Activated naive CD4-positive, alpha-beta T cell treated with anti-CD3 and anti-CD28 coated beads for 36 hours (primary cell): ENCODE measurements around the gene PITX2. TPM values are rescaled to one million over a fixed set of nuclear protein-coding genes. Genes with fewer than 3 reads are reported as not detected.
"Not testable (repeated sequence)": the region's sequence is repeated elsewhere in the genome, so short reads cannot be mapped to it uniquely, and the experiment has no call there.

ENCODE experiments used
- CTCF ChIA-PET: fragments of 350-600 bp; sonication (Branson Sonifier 250); formaldehyde crosslinking; loops from one replicate; lab custom pipeline; 2021; ENCODE audit warnings: antibody characterized with exemption; lab: Charles Lee
- DNase-seq: peaks from one replicate; pipeline ENCODE4 v3.0.0-alpha.2; 2020
- H3K27ac Mint-ChIP-seq: one replicate; pipeline ENCODE4 v1.8.0; 2021; ENCODE audit warnings: mild to moderate bottlenecking, mixed read lengths
- H3K27me3 Mint-ChIP-seq: one replicate; pipeline ENCODE4 v1.8.0; 2021; ENCODE audit warnings: low read depth, mixed read lengths
- H3K36me3 Mint-ChIP-seq: one replicate; pipeline ENCODE4 v1.8.0; 2021; ENCODE audit warnings: low read depth, mixed read lengths
- H3K4me1 Mint-ChIP-seq: one replicate; pipeline ENCODE4 v1.8.0; 2021; ENCODE audit warnings: low read depth, mixed read lengths
- H3K4me3 Mint-ChIP-seq: one replicate; pipeline ENCODE4 v1.8.0; 2021; ENCODE audit warnings: mild to moderate bottlenecking, moderate library complexity, mixed read lengths
- H3K9me3 Mint-ChIP-seq: one replicate; pipeline ENCODE4 v1.8.0; 2021; ENCODE audit warnings: mixed read lengths
- intact Hi-C: fragments of 100-400 bp; cut with micrococcal nuclease; formaldehyde crosslinking; loops from one replicate; pipeline ENCODE4 v1.15.1; 2023
- total RNA-seq, 2 experiments: library from RNA; stranded (reverse); gene quantifications; one replicate each; pipeline ENCODE4 v1.2.3, GENCODE V29; 2021

Gene PITX2
- total RNA-seq, 2 experiments from 2014 or later = not detected

DNA sequence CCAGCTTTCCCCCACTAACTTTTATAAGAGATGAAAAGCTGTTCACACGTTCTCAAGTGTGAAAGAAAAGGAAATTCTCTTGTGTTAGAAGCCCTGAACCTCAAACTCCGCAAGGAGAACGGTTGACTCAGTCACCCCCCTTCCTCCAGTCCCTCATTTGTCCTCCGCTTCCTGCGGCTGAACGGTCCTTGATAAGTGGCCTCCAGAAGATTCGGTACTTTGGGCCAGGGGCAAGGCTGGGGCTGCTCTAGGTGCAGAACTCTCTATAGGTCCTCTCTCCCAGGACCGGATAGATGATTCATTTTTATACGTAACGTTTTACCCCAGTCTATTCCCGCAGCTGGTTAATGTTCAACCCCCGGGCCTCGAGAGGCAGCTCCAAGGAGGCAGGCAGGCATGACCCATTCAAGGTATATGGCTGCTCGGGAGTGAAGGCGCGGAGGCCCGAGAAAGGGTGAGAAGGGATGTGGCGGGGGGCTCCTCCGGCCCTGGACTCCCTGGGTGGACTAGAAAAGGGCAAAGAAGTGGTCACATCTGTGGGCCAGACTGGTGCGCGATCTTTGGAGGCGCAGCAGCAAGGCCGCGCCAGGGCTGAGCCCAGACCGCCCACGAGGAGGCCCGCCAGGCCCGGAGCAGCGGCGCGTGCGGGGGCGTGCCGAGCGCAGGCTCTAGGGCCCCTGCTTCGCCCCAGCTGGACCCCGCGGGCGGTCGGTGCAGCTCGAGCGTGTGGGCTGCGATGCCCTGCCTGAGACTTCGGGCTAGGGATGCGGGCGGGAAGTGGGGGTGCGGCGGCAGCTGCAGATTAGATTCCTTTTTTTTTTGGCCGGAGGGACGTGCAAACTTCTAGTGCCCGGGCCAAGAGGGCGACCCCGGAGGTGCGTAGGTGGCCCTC is 11.7 kb downstream of the PITX2 start:
- CTCF ChIA-PET = interaction anchor here (0.6 kb wide), 1 partner anchor 1862 kb away, joined by 4 read pairs; no protein-coding TSS in a partner anchor
- H3K27me3 Mint-ChIP-seq = peaks cover 69% of the 10 kb centered on the region
- intact Hi-C loops = no loop called here
- DNase-seq = no peak
- H3K27ac Mint-ChIP-seq = no peak overlapping the region
- H3K4me3 Mint-ChIP-seq = no peak overlapping the region
- no peaks in the 10 kb centered on the region for H3K36me3 Mint-ChIP-seq
- peaks cover 2% of the 10 kb centered on the region for H3K9me3 Mint-ChIP-seq
- H3K4me1 Mint-ChIP-seq = peaks cover 17% of the 10 kb centered on the region

DNA sequence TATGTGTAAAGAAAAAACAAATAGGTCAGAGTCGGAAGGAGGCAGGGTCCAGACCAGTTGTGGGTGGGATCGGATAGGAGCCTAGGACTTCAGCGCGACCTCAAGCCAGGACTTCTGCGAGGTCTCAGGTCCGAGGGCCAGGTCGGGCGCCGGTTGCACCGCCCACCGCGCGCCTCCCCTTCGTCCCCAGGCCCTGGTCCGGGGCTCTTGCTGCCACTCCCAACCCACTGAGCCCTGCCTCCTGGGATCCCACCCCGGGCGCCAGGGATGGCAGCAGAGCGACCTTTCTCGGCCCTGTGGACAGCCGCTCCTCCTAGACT is 12.3 kb downstream of the PITX2 start:
- peaks cover 2% of the 10 kb centered on the region for H3K9me3 Mint-ChIP-seq
- H3K36me3 Mint-ChIP-seq = no peaks in the 10 kb centered on the region
- H3K4me3 Mint-ChIP-seq = no peak overlapping the region
- intact Hi-C loops = no loop called here
- CTCF ChIA-PET = no interaction called here
- DNase-seq = no peak
- peaks cover 12% of the 10 kb centered on the region for H3K4me1 Mint-ChIP-seq
- H3K27ac Mint-ChIP-seq = no peak overlapping the region
- peaks cover 63% of the 10 kb centered on the region for H3K27me3 Mint-ChIP-seq

DNA sequence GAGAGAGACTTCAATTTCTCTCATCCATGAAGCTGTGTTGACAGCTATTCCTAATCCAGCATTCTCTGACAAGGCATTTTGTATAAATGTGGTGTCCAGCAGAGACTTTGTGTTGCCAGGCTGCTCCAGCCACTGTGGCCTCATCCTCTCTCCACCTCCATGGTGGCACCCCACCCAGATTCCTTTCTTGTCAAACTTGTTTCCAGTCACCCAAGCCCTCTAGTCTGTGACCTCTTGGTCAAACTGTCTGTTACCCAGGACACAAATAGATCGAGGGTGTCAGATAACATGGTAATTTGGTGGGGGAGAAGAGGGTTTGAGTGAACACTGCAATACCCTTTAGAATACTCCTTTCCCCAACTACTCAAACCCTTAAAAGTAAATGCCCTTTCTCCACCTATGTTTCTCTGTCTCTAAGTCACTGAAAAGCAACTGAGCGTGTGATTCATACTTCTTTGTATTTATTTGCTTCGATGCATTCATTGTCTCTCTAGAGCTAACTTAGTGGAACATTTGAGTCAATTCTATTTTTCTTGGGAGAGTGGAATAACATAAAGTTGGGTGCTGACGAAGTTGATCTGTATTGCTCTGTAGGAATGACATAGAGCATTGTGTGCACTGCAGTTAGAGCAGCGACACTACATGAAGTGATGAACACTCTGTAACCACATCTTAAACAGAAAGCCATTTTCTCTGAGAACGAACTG is 13.7 kb downstream of the PITX2 start:
- no peaks in the 10 kb centered on the region for H3K36me3 Mint-ChIP-seq
- no peaks in the 10 kb centered on the region for H3K9me3 Mint-ChIP-seq
- CTCF ChIA-PET = no interaction called here
- H3K4me1 Mint-ChIP-seq = peaks cover 8% of the 10 kb centered on the region
- H3K4me3 Mint-ChIP-seq = no peak overlapping the region
- no peak for DNase-seq
- peaks cover 54% of the 10 kb centered on the region for H3K27me3 Mint-ChIP-seq
- H3K27ac Mint-ChIP-seq = no peak overlapping the region
- intact Hi-C loops = no loop called here

DNA sequence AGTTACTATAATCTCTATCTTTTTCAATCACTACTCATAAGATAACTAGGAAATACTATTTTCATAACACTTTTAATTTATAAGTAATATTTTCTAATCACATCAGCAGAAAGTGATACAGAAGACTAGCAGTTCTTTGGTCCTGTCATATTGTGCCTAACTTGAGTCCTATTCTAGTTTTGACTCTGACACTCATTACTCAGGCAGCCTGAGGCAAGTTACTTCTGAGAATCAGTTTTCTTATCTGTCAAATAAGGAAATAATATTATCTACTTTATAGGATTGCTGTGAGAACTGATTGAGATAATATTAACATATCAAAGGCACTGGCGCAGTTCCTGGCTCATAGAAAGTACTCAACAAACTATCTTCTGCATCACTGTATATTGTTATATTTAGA is 17.8 kb downstream of the PITX2 start:
- no peaks in the 10 kb centered on the region for H3K4me1 Mint-ChIP-seq
- DNase-seq = no peak
- peaks cover 36% of the 10 kb centered on the region for H3K27me3 Mint-ChIP-seq
- no peaks in the 10 kb centered on the region for H3K9me3 Mint-ChIP-seq
- H3K27ac Mint-ChIP-seq = no peak overlapping the region
- no peak overlapping the region for H3K4me3 Mint-ChIP-seq
- CTCF ChIA-PET = no interaction called here
- H3K36me3 Mint-ChIP-seq = no peaks in the 10 kb centered on the region
- intact Hi-C loops = no loop called here

DNA sequence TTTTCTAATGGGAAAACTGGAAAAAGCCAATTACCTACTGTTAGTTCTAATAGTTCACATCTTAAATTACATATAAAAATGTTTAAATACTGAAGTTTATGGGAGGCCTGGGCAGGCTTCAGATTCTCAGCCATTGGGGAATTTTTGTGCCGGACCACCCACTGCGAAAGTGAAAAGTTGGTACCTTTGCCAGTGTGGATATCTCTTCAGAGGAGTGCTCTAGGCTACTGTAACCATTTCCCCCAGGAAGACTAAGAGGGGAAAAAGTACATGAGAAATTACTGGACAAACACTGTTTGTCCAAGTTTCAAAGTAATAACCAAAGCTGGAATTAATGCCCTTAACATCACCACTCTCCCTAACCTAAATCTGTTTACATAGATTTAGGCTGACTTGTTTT is 20.8 kb downstream of the PITX2 start:
- intact Hi-C loops = no loop called here
- Mint-ChIP-seq H3K27ac (no peak overlapping the region), H3K4me3 (no peak overlapping the region), H3K27me3 (peaks cover 25% of the 10 kb centered on the region), H3K36me3 (no peaks in the 10 kb centered on the region), H3K9me3 (no peaks in the 10 kb centered on the region), H3K4me1 (no peaks in the 10 kb centered on the region)
- DNase-seq = no peak
- CTCF ChIA-PET = no interaction called here

DNA sequence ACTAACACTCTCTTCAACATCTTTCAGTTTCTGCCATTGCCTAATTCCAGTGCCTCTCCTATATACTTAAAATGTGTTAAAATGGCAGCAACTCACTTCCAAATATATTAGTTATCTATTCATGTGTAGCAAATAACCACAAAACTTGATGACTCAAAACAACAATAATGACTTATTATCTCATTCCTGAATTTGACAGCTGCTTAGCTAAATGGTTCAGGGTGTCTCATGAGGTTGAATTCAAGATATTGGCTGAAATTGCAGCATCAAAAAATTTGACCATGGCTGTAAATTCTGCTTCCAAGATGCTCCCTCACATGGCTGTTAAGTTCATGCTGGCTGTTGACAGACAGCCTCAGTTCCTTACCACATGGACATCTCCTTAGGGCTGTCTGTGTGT is 25.3 kb downstream of the PITX2 start:
- intact Hi-C loops = no loop called here
- Mint-ChIP-seq H3K36me3 (no peaks in the 10 kb centered on the region), H3K27me3 (peaks cover 12% of the 10 kb centered on the region), H3K27ac (no peak overlapping the region), H3K4me3 (no peak overlapping the region), H3K9me3 (peaks cover 8% of the 10 kb centered on the region), H3K4me1 (no peaks in the 10 kb centered on the region)
- no peak for DNase-seq
- CTCF ChIA-PET = no interaction called here

DNA sequence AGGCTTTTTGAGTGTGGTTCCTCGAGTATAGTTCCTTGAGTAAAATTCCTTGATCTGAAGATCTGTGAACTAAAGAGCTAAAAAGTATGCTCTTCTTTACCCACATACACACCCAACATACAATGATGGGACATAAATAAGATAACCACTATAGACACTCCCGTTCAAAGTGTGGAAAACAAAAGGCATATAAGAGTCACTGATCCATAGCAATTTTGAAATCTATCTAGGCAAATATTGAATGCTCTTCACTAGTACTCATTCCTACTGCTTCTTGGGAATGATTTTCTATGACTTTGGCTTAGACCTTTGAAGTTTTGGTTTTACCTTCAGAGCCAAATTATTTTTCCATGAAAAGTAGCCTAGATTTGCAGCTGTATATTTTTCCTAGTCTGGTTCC is 26.4 kb downstream of the PITX2 start:
- H3K27me3 Mint-ChIP-seq = peaks cover 12% of the 10 kb centered on the region
- no peaks in the 10 kb centered on the region for H3K36me3 Mint-ChIP-seq
- H3K9me3 Mint-ChIP-seq = peaks cover 8% of the 10 kb centered on the region
- CTCF ChIA-PET = interaction anchor here (0.6 kb wide), 1 partner anchor 1374 kb away, joined by 3 read pairs; no protein-coding TSS in a partner anchor
- intact Hi-C loops = no loop called here
- DNase-seq = no peak
- no peak overlapping the region for H3K4me3 Mint-ChIP-seq
- no peak overlapping the region for H3K27ac Mint-ChIP-seq
- no peaks in the 10 kb centered on the region for H3K4me1 Mint-ChIP-seq

DNA sequence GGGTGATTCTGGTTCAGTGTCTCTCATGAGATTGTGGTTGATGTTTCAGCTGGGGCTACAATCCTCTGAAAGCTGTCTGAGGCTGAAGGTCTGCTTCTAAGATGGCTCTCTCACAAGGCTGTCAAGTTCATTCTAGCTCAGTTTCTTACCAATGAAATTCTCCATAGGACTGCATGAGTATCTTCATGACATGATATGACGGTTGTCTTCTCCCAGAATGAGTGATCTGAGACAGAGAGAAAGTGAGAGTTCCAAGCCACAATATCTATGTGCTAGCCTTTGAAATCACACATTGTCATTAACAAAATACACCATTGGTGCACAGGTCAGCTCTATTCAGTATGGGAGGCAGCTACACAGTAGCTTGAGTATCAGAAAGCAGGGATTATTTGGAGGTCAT is 27.3 kb downstream of the PITX2 start:
- Mint-ChIP-seq H3K4me1 (no peaks in the 10 kb centered on the region), H3K27ac (no peak overlapping the region), H3K9me3 (peaks cover 8% of the 10 kb centered on the region), H3K4me3 (no peak overlapping the region), H3K36me3 (no peaks in the 10 kb centered on the region), H3K27me3 (peaks cover 9% of the 10 kb centered on the region)
- intact Hi-C loops = no loop called here
- no peak for DNase-seq
- CTCF ChIA-PET = no interaction called here

DNA sequence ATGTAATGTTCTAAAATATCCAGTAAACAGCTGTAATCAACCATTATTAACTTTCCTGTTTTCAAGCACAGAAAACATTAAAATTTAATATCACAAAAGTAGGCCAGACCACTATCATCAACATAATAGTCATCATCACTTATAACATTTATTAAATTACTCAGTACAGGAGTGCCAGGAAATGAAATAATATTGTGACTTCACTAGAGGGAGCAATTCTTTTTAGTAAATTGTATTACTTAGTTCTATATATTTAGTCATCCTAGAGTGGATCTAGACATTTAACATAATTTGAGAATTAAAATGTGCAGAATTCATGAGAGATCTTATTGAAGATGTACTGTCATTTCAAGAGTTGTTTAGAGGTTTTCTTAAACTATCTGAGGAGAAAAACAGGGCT is 33.6 kb downstream of the PITX2 start:
- Mint-ChIP-seq H3K9me3 (peaks cover 2% of the 10 kb centered on the region), H3K27me3 (peaks cover 8% of the 10 kb centered on the region), H3K4me1 (no peaks in the 10 kb centered on the region), H3K36me3 (no peaks in the 10 kb centered on the region), H3K4me3 (no peak overlapping the region), H3K27ac (no peak overlapping the region)
- intact Hi-C loops = no loop called here
- no peak for DNase-seq
- CTCF ChIA-PET = interaction anchor here (1.0 kb wide), 1 partner anchor 32 kb away, joined by 3 read pairs; no protein-coding TSS in a partner anchor

DNA sequence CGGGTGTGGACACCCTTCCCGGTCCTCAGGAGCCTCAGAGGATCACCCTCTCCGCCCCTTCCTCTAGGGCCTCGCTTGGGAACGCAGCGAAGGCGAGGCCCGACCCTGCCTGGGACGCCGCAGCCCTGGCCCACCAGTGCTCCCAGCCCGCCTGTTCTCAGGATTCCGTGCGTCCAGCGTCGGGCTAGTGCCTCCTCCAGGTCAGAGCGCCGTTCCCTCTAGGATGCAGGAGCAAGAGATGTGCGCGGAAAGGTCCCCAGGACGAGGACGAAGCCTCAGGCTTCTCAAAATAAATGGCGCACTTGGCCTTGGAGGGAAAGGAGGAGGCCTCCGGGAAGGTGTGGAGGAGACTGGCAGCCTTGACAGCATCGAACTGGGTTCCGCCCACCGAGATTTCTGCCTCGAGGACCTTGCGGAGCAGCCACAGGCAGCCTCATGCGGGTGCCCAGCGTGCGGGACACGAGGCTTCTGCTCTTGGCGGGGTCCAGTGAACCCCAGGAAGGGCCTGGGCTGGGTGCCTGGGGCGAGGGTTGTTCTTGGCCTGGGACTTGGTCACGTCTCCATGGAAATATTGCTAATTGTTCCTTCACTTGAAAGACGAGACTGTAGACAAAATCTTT is 35.1 kb downstream of the PITX2 start:
- intact Hi-C loops = no loop called here
- Mint-ChIP-seq H3K4me3 (no peak overlapping the region), H3K27ac (no peak overlapping the region), H3K27me3 (peaks cover 14% of the 10 kb centered on the region), H3K36me3 (no peaks in the 10 kb centered on the region), H3K4me1 (no peaks in the 10 kb centered on the region), H3K9me3 (peaks cover 2% of the 10 kb centered on the region)
- no peak for DNase-seq
- CTCF ChIA-PET = no interaction called here

DNA sequence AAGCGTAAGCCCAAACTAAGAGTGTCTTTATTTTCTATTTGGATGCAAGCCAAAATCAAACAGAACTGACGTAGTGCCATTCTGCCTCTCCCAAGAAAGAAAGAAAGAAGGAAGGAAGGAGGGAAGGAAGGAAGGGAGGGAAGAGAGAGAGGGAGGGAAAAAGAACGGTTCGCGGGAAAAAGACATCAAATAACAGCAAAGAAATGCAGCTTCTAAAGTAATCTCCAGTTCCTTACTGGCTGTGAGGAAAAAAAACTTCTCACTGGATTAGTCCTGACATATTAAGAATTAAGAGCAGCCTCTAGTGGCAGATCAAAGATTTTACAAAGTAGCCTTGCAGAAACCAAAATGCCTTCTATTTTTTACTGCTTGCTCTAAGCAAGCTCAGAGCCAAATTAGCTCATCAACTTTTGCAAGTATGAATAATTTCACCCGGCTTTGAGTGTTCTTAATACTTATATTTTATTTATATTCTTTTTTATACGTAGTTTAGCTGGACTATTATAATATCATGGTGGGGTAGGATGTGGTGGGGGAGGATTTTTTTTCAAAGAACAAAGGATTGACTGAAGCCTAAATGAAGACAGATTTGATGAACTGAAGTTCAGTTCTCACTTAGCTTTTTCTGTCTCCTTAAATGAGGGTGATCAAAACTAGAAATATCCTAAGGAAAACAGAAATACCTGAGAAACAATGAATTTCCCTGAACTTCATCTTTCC is 36.6 kb downstream of the PITX2 start:
- no peak for DNase-seq
- Mint-ChIP-seq H3K27me3 (peaks cover 19% of the 10 kb centered on the region), H3K4me1 (no peaks in the 10 kb centered on the region), H3K4me3 (no peak overlapping the region), H3K9me3 (no peaks in the 10 kb centered on the region), H3K36me3 (no peaks in the 10 kb centered on the region), H3K27ac (no peak overlapping the region)
- intact Hi-C loops = no loop called here
- CTCF ChIA-PET = interaction anchor here (0.6 to 1.2 kb wide), 2 partner anchors 47 to 71 kb away, joined by 3 read pairs; no protein-coding TSS in a partner anchor

DNA sequence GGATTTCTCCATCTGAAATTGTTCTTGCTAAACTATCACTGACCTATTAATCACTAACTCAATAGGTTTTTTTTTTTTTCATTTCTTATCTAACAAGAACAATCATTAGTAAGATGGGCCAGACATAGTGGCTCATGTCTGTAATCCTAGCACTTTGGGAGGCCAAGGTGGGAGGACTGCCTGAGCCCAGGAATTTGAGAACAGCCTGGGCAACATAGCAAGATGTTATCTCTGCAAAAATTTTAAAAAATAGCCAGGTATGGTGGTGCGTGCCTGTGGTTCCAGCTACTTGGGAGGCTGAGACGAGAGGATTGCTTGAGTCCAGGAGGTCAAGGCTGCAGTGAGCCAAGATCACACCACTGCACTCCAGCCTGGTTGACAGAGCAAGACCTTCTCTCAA is 46.2 kb downstream of the PITX2 start:
- H3K9me3 Mint-ChIP-seq, intact Hi-C loops, H3K4me3 Mint-ChIP-seq, H3K4me1 Mint-ChIP-seq, H3K36me3 Mint-ChIP-seq, H3K27ac Mint-ChIP-seq, DNase-seq, H3K27me3 Mint-ChIP-seq, CTCF ChIA-PET: not testable (repeated sequence)
